Measurements from ENCODE around the gene USPL1.

DNA sequence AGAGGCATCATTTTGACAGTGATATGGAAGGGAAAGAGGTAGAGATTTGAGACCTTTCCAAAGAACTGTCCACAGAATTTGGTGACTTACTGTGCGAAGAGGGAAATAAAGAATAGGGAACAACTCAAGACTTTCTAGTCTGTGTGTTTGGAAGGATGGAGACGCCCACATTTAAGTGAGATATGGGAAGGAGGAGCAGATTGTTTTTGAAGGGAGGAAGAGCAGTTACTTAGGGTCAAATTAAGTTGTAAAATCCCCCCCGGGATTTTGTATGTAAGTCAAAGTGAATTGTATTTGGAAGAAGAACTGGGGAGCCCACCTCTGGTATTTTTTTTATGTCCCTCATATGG, 1.2 kb downstream of the USPL1 start:
- TF ChIP-seq, protein P1, sequence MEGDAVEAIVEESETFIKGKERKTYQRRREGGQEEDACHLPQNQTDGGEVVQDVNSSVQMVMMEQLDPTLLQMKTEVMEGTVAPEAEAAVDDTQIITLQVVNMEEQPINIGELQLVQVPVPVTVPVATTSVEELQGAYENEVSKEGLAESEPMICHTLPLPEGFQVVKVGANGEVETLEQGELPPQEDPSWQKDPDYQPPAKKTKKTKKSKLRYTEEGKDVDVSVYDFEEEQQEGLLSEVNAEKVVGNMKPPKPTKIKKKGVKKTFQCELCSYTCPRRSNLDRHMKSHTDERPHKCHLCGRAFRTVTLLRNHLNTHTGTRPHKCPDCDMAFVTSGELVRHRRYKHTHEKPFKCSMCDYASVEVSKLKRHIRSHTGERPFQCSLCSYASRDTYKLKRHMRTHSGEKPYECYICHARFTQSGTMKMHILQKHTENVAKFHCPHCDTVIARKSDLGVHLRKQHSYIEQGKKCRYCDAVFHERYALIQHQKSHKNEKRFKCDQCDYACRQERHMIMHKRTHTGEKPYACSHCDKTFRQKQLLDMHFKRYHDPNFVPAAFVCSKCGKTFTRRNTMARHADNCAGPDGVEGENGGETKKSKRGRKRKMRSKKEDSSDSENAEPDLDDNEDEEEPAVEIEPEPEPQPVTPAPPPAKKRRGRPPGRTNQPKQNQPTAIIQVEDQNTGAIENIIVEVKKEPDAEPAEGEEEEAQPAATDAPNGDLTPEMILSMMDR (IDR thresholded peaks at IDR 0.05): no peak
- TF ChIP-seq POLR2A (IDR thresholded peaks at IDR 0.05): no peak
